Measurements from ENCODE around the gene RAB11FIP3. TPM values are rescaled to one million over a fixed set of nuclear protein-coding genes. Genes with fewer than 3 reads are reported as not detected.

RAB11FIP3 gene
- polyA plus RNA-seq, 2 of the 4 experiments (the other 2 are of a cell fraction): 6.7 to 18.0 TPM

- ChIA-PET CTCF (interaction anchor here (0.6 to 1.0 kb wide), 2 partner anchors 14 to 45 kb away, joined by 3 read pairs; no protein-coding TSS in a partner anchor), POLR2A (no interaction called here)
- Histone ChIP-seq H3K4me2 (peak overlapping the region; percentile 55), H3K4me3 (no peak overlapping the region), H3K4me1 (peaks cover 27% of the 10 kb centered on the region), H3K27ac (0 out of 6 replicates have a peak overlapping the region, but pooled peaks of 1 of the 2 experiments have one; percentile 41), H3K9me3 (no peaks in the 10 kb centered on the region)
- 78% methylated on average over 8 of the region's 8 CpGs for WGBS (ENCODE audit: missing lambda C conversion rate)
- no peak for DNase-seq (ENCODE audit: low read depth in 1 of 2, low spot score in 1 of 2)
- TF ChIP-seq GATA3 (IDR thresholded peaks at IDR 0.05; ENCODE audit: borderline replicate concordance) (no peak), MAX (IDR thresholded peaks at IDR 0.05) (no peak), MAZ (IDR thresholded peaks at IDR 0.05; ENCODE audit: borderline replicate concordance, low read depth, low read length) (no peak), ZSCAN20 (CRISPR knock-in tag; IDR thresholded peaks at IDR 0.05) (no peak), FOSL2 (IDR thresholded peaks at IDR 0.05) (no peak), FOSL2 (CRISPR knock-in tag; IDR thresholded peaks at IDR 0.05) (no peak), HOXA7 (CRISPR knock-in tag; IDR thresholded peaks at IDR 0.05) (no peak), KDM5A (IDR thresholded peaks at IDR 0.05) (no peak), ZFP36 (IDR thresholded peaks at IDR 0.05; ENCODE audit: borderline replicate concordance, partially characterized antibody) (no peak), ATOH8 (CRISPR knock-in tag; IDR thresholded peaks at IDR 0.05; ENCODE audit: low read depth) (no peak), SMC3 (IDR thresholded peaks at IDR 0.05) (no peak), ZC3H11A (IDR thresholded peaks at IDR 0.05) (no peak), EHF (CRISPR knock-in tag; IDR thresholded peaks at IDR 0.05) (no peak), RFX5 (IDR thresholded peaks at IDR 0.05) (no peak), RNF2 (IDR thresholded peaks at IDR 0.05; ENCODE audit: borderline replicate concordance, low read depth) (no peak), JUNB (IDR thresholded peaks at IDR 0.05) (no peak), RAD21 (conservative IDR thresholded peaks at IDR 0.05 in 1 of 2, IDR thresholded peaks at IDR 0.05 in 1 of 2) (no peak), KDM1A (IDR thresholded peaks at IDR 0.05; ENCODE audit: low read depth) (no peak), NPAS2 (CRISPR knock-in tag; IDR thresholded peaks at IDR 0.05; ENCODE audit: borderline replicate concordance) (no peak)
- no peak for FAIRE-seq
- 0 out of 6 replicates have a peak, but pooled peaks of 1 of the 2 experiments have one; percentile 39 for ATAC-seq
Measured at GRCh38 chr16:450385-450784, 24.9 kb downstream of the RAB11FIP3 start.

DNA sequence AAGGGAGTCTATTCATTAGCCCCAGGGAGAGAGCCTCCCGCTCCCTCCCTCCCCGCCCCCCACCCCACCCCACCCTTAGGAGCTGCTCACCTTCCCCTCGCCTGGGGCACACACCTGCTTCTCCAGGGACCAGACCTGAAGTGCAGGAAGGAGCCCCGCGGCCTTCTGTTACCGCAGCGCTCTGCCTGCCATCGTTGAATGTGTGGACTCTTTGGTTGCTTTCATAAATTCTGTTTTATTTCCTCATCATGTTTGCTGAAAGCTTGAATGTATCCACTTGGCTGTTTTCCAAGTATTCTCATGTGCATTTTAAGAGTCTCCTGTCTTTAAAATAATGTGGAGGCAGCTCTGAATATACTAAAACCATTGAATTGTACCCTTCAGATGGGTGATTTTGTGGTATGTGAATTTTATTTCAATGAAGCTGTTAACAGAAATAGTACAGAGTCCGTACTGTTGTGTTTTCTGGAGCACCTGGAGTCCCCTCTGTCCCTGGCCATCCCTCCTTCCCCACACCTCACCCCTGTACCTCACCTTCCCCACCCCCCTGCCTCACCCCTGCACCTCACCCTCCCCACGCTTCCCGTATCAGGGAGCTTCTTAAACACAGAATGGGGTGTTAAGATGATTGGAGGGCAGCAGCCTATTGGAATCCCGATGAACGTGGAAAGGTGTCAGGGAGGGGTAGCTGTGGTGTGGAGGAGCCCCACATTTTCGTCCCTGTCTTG lies 25.5 kb downstream of the RAB11FIP3 start:
- H3K4me1 ChIP-seq: peaks cover 27% of the 10 kb centered on the region
- peak; percentile 45 to 47; a peak in 5 of 6 replicates for ATAC-seq
- POLR2A ChIA-PET: interaction anchor here (0.6 kb wide), 1 partner anchor 50 kb away, joined by 3 read pairs; the partner anchor contains the start of gene DECR2
- DNase-seq (ENCODE audit: low read depth in 1 of 2, low spot score in 1 of 2): no peak
- no peak for FAIRE-seq
- H3K4me2 ChIP-seq: peak overlapping the region; percentile 55
- peak overlapping the region; percentile 28 to 41; a peak in 2 of 6 replicates for H3K27ac ChIP-seq
- no peaks in the 10 kb centered on the region for H3K9me3 ChIP-seq
- no peak for TF ChIP-seq RARB (CRISPR knock-in tag; IDR thresholded peaks at IDR 0.05)
- TF ChIP-seq MAX (IDR thresholded peaks at IDR 0.05): no peak
- no peak for TF ChIP-seq E2F6 (IDR thresholded peaks at IDR 0.05; ENCODE audit: borderline replicate concordance, low read depth)
- TF ChIP-seq REST (IDR thresholded peaks at IDR 0.05): no peak
- TF ChIP-seq HES2 (IDR thresholded peaks at IDR 0.05): no peak
- no peak for TF ChIP-seq POLR2A (IDR thresholded peaks at IDR 0.05; ENCODE audit: low read length)
- TF ChIP-seq ZSCAN20 (CRISPR knock-in tag; IDR thresholded peaks at IDR 0.05): no peak
- no peak for TF ChIP-seq TP53 (CRISPR knock-in tag; IDR thresholded peaks at IDR 0.05)
- TF ChIP-seq NR3C1 (IDR thresholded peaks at IDR 0.05): no peak
- TF ChIP-seq POLR2AphosphoS2 (conservative IDR thresholded peaks at IDR 0.05; ENCODE audit: low read length): no peak
- no peak for TF ChIP-seq FOXS1 (CRISPR knock-in tag; IDR thresholded peaks at IDR 0.05)
- TF ChIP-seq RFX5 (IDR thresholded peaks at IDR 0.05): no peak
- TF ChIP-seq GATA3 (IDR thresholded peaks at IDR 0.05; ENCODE audit: borderline replicate concordance): no peak
- TF ChIP-seq HEYL (CRISPR knock-in tag; IDR thresholded peaks at IDR 0.05): no peak
- TF ChIP-seq HOXB5 (CRISPR knock-in tag; IDR thresholded peaks at IDR 0.05): no peak
- no peak for TF ChIP-seq NFE2L2 (conservative IDR thresholded peaks at IDR 0.05; ENCODE audit: low read length)
- TF ChIP-seq TFCP2L1 (CRISPR knock-in tag; IDR thresholded peaks at IDR 0.05): no peak
- CTCF ChIA-PET: interaction anchor here (0.6 to 1.0 kb wide), 2 partner anchors 14 to 45 kb away, joined by 3 read pairs; no protein-coding TSS in a partner anchor
- no peak overlapping the region for H3K4me3 ChIP-seq
- 70% methylated on average over 12 of the region's 14 CpGs for WGBS (ENCODE audit: missing lambda C conversion rate)

Measured in A549 (cell line).